ENCODE data around the gene DNM1L. TPM values are rescaled to one million over a fixed set of nuclear protein-coding genes. Genes with fewer than 3 reads are reported as not detected.

DNM1L gene
- total RNA-seq, 1 donor from 2014 or later: 92.1 TPM

DNA sequence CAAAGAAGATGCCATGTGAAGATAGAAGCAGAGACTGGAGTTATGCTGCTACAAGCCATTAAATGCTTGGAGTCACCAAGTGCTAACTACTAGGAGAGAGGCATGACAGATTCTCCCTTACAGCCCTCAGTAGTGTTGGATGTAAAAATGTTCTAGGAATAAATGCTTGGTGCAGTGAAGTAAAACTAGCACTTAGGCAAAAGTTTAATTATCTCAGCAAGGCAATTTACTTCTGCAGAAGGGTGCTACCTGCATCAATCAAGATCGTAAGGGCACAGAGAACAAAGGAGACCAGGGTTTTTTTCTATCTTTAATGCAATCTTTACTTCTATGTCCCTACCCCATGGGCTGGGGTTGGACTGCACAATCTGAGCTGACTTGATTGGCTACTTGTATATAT is 9.5 kb upstream of the DNM1L start:
- H3K27me3 Mint-ChIP-seq (ENCODE audit: low read depth, unreplicated experiment): no peaks in the 10 kb centered on the region
- Histone ChIP-seq H3K4me2 (ENCODE audit: low read length) (no peak overlapping the region), H3K9me3 (ENCODE audit: insufficient read depth, low read depth, low read length) (no peaks in the 10 kb centered on the region), H3K27me3 (ENCODE audit: insufficient read depth, low read length) (no peaks in the 10 kb centered on the region), H3K36me3 (ENCODE audit: insufficient read depth, low read length) (no peaks in the 10 kb centered on the region), H2AFZ (ENCODE audit: low read depth, low read length) (no peak overlapping the region), H3K27ac (ENCODE audit: low read depth, low read length) (no peak overlapping the region), H3K4me1 (ENCODE audit: insufficient read depth, low read length) (no peaks in the 10 kb centered on the region), H3K9ac (ENCODE audit: low read length) (no peak overlapping the region), H3K4me3 (ENCODE audit: insufficient read depth, low read depth, low read length) (no peak overlapping the region), H4K20me1 (ENCODE audit: insufficient read depth, low read length) (no peaks in the 10 kb centered on the region), H3K79me2 (ENCODE audit: insufficient read depth, low read length) (no peaks in the 10 kb centered on the region)
- peaks cover 10% of the 10 kb centered on the region for H3K9me3 Mint-ChIP-seq (ENCODE audit: unreplicated experiment)
- H3K27ac Mint-ChIP-seq (ENCODE audit: unreplicated experiment): no peak overlapping the region
- TF ChIP-seq, protein P1, sequence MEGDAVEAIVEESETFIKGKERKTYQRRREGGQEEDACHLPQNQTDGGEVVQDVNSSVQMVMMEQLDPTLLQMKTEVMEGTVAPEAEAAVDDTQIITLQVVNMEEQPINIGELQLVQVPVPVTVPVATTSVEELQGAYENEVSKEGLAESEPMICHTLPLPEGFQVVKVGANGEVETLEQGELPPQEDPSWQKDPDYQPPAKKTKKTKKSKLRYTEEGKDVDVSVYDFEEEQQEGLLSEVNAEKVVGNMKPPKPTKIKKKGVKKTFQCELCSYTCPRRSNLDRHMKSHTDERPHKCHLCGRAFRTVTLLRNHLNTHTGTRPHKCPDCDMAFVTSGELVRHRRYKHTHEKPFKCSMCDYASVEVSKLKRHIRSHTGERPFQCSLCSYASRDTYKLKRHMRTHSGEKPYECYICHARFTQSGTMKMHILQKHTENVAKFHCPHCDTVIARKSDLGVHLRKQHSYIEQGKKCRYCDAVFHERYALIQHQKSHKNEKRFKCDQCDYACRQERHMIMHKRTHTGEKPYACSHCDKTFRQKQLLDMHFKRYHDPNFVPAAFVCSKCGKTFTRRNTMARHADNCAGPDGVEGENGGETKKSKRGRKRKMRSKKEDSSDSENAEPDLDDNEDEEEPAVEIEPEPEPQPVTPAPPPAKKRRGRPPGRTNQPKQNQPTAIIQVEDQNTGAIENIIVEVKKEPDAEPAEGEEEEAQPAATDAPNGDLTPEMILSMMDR (IDR thresholded peaks at IDR 0.05; ENCODE audit: insufficient read depth, low read depth, low read length): no peak
- TF ChIP-seq EZH2 (IDR thresholded peaks at IDR 0.05; ENCODE audit: insufficient read depth, low read length): no peak
- H3K36me3 Mint-ChIP-seq (ENCODE audit: low read depth, unreplicated experiment): no peaks in the 10 kb centered on the region
- H3K4me1 Mint-ChIP-seq (ENCODE audit: low read depth, unreplicated experiment): no peaks in the 10 kb centered on the region
- FAIRE-seq (no peak), DNase-seq (ENCODE audit: low read depth) (no peak)
- H3K4me3 Mint-ChIP-seq (ENCODE audit: unreplicated experiment): no peak overlapping the region

DNA sequence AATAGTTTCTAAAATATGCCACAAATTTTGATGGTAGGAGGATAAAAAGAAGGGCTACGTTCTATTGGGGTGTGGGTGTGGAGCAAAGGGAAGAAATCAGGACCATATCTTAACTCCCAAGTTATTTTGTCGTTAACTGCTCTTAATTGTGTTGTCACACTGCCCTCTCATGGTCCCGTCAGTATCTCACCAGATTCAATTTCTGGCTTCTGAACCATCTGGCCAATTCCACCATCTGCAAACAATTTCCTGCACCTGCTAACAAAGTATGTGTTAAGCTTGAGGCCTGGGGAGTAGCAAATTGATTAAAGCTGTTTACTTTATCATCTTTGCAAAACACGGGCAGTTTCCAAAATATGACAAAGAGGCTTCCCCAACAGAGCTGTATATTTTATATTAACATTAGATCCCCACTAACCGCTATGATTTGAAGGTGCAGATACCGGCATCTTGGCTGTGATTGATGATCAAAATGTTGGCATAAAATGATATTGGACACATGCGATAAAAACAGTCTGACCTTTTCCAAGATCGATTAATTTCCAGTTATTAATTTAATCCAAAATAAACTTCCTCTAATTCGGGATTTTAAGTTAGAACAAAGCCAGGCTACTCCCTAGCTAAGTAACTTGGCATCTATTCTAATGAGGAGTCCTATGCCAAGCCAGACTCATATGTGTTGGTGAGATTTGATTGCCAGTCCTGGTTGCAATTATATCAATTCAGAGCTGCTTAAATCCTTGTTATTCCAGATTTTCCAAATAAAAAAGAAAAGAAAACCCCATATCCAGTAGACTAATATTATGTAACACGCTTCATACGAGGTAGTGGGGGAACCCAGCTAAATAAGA is 6.9 kb upstream of the DNM1L start:
- Histone ChIP-seq H3K36me3 (ENCODE audit: insufficient read depth, low read length) (no peaks in the 10 kb centered on the region), H3K79me2 (ENCODE audit: insufficient read depth, low read length) (no peaks in the 10 kb centered on the region), H3K4me2 (ENCODE audit: low read length) (no peak overlapping the region), H3K27me3 (ENCODE audit: insufficient read depth, low read length) (no peaks in the 10 kb centered on the region), H2AFZ (ENCODE audit: low read depth, low read length) (no peak overlapping the region), H3K27ac (ENCODE audit: low read depth, low read length) (no peak overlapping the region), H3K9ac (ENCODE audit: low read length) (no peak overlapping the region), H4K20me1 (ENCODE audit: insufficient read depth, low read length) (no peaks in the 10 kb centered on the region), H3K9me3 (ENCODE audit: insufficient read depth, low read depth, low read length) (no peaks in the 10 kb centered on the region), H3K4me3 (ENCODE audit: insufficient read depth, low read depth, low read length) (no peak overlapping the region), H3K4me1 (ENCODE audit: insufficient read depth, low read length) (no peaks in the 10 kb centered on the region)
- H3K36me3 Mint-ChIP-seq (ENCODE audit: low read depth, unreplicated experiment): no peaks in the 10 kb centered on the region
- no peaks in the 10 kb centered on the region for H3K27me3 Mint-ChIP-seq (ENCODE audit: low read depth, unreplicated experiment)
- no peak overlapping the region for H3K27ac Mint-ChIP-seq (ENCODE audit: unreplicated experiment)
- FAIRE-seq (peak; percentile 49), DNase-seq (ENCODE audit: low read depth) (peak; percentile 61)
- no peaks in the 10 kb centered on the region for H3K4me1 Mint-ChIP-seq (ENCODE audit: low read depth, unreplicated experiment)
- peaks cover 10% of the 10 kb centered on the region for H3K9me3 Mint-ChIP-seq (ENCODE audit: unreplicated experiment)
- H3K4me3 Mint-ChIP-seq (ENCODE audit: unreplicated experiment): no peak overlapping the region
- TF ChIP-seq EZH2 (IDR thresholded peaks at IDR 0.05; ENCODE audit: insufficient read depth, low read length): no peak
- TF ChIP-seq, protein P1 (IDR thresholded peaks at IDR 0.05; ENCODE audit: insufficient read depth, low read depth, low read length): peak; percentile 67

DNA sequence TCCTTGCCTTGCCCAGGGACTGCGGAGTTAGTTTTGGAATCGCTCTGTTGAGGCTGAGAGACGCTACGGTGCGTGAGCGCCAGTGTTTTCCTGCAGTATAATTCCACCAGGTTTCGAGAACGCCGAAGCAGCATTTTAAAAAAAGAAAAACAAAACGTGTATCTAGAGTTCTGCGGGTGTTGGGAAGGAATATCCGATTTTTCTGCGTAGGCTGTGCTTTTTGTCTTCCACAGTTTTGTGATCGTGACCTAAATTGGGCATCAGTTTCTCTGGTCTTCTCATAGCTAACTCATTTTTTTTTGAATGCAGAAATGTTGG is 778 bp downstream of the DNM1L start:
- no peak for TF ChIP-seq EZH2 (IDR thresholded peaks at IDR 0.05; ENCODE audit: insufficient read depth, low read length)
- TF ChIP-seq, protein P1 (IDR thresholded peaks at IDR 0.05; ENCODE audit: insufficient read depth, low read depth, low read length): no peak
- no peaks in the 10 kb centered on the region for H3K4me1 ChIP-seq (ENCODE audit: insufficient read depth, low read length)
- peak overlapping the region; percentile 93 for H3K9ac ChIP-seq (ENCODE audit: low read length)
- peaks cover 28% of the 10 kb centered on the region for H4K20me1 ChIP-seq (ENCODE audit: insufficient read depth, low read length)
- H3K27me3 ChIP-seq (ENCODE audit: insufficient read depth, low read length): no peaks in the 10 kb centered on the region
- H3K9me3 ChIP-seq (ENCODE audit: insufficient read depth, low read depth, low read length): no peaks in the 10 kb centered on the region
- no peaks in the 10 kb centered on the region for H3K36me3 ChIP-seq (ENCODE audit: insufficient read depth, low read length)
- peaks cover 2% of the 10 kb centered on the region for H3K36me3 Mint-ChIP-seq (ENCODE audit: low read depth, unreplicated experiment)
- peak overlapping the region; percentile 92 for H3K27ac ChIP-seq (ENCODE audit: low read depth, low read length)
- H3K4me2 ChIP-seq (ENCODE audit: low read length): peak overlapping the region; percentile 89
- no peaks in the 10 kb centered on the region for H3K9me3 Mint-ChIP-seq (ENCODE audit: unreplicated experiment)
- peak overlapping the region; percentile 91 for H2AFZ ChIP-seq (ENCODE audit: low read depth, low read length)
- H3K4me3 Mint-ChIP-seq (ENCODE audit: unreplicated experiment): peak overlapping the region; percentile 90
- H3K27ac Mint-ChIP-seq (ENCODE audit: unreplicated experiment): peak overlapping the region; percentile 44
- H3K4me1 Mint-ChIP-seq (ENCODE audit: low read depth, unreplicated experiment): peaks cover 3% of the 10 kb centered on the region
- peak overlapping the region; percentile 88 for H3K4me3 ChIP-seq (ENCODE audit: insufficient read depth, low read depth, low read length)
- DNase-seq (ENCODE audit: low read depth): no peak
- H3K79me2 ChIP-seq (ENCODE audit: insufficient read depth, low read length): peaks cover 53% of the 10 kb centered on the region
- no peak for FAIRE-seq
- H3K27me3 Mint-ChIP-seq (ENCODE audit: low read depth, unreplicated experiment): no peaks in the 10 kb centered on the region

All from astrocyte (in vitro differentiated cells and primary cell).